HG02840 (cell line): Measurements from ENCODE around the gene C22orf23.
A peak's percentile ranks its signal among the peaks of the same experiment; 100 is the strongest.

Source experiments
- ATAC-seq: cut with Tn5 transposase; IDR thresholded peaks from one replicate; pipeline ENCODE4 v1.9.1; 2021; ENCODE audit warnings: mild to moderate bottlenecking, moderate library complexity, moderate number of reproducible peaks; ENCODE audit not compliant: unreplicated experiment, low FRiP score

Gene C22orf23

DNA sequence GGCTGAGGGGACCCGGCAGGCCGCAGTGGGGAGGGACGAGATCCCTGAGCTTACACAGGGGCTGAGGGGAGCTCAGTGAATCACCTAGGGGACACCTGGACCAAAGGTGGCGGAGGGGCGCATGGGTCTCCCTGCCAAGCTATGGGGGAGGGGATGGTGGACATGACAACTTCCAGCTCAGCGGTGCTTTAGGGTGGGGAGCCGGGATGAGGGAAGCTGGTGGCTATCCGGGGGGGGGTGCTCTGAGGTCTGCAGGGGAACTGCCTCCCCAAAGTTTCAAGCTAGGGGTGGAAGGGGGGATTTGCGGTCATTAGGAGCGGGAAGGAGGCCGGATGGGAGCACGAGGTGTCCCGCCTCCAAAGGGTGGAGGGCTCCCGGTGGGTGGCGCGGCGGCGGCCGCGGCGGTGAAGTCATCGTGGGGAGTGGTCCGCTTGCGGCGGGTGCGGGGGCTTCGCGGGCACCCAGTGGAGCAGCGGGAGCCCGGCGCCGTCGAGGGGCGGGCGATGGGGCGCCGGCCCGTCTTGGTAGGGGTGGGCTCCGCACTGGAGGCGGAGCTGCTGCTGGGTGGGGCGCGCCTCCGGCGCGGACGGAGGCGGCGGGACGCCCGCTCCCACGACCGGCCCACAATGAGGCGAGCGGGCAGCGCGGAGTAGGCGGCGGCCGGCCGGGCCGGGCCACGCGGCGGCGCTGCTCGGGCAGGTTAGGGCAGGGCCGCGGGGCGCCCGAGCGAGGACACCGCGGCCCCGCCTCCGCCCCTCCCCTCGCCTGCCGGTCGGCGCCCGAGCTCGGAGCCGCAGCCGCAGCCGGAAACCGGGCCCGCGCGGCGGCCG, 47.7 kb downstream of the C22orf23 start, which contains the start of gene MICALL1:
Gene MICALL1, plus strand, starts transcription at position 764 of the 830 bp plus-strand sequence. CDS start 126 bp downstream, outside the sequence.
- ATAC-seq, result peak; percentile 51

- ATAC-seq, result no peak
These were observed 48.5 kb downstream of the C22orf23 start for GRCh38 chr22:37904572-37905533.

DNA sequence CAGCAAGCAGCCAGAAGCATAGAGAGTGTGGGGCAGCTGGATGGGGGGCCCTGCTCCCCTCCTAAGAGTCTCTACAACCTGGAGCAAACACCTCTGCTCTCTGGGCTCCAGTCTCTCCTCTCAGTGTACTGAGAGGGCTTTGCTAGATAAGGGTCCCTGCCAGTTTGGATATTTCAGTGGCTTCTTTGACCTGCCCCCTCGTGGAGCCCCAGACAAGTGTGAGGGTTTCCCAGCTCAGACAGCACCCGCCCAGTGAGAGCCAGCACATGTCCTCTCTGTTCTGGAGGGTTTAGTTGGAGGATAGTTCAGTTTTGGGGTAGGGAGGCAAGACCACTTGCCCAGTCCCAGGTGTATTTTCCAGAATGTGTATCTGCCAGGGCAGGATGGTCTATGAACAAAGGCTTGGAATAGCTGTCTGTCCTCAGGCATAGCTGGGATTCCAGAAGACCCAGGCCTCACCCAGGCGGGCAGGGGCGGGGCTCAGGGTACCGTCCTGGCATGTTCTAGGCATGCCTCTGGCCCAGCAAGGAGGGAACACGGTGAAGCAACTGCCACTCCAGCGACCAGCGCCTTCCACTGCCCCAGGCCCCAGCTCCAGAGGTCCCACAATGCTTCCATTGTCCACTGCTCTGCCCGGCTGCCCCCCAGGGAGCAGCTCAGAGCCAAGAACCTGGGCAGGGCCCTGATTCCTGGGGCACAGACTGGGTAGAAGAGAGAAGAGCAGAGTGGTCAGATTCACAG, 54.8 kb downstream of the C22orf23 start:
- no peak for ATAC-seq

- no peak for ATAC-seq
These were observed 55.6 kb downstream of the C22orf23 start for GRCh38 chr22:37897807-37898206.

GRCh38 chr22:37896939-37897338, 56.5 kb downstream of the C22orf23 start:
- ATAC-seq, result no peak

DNA sequence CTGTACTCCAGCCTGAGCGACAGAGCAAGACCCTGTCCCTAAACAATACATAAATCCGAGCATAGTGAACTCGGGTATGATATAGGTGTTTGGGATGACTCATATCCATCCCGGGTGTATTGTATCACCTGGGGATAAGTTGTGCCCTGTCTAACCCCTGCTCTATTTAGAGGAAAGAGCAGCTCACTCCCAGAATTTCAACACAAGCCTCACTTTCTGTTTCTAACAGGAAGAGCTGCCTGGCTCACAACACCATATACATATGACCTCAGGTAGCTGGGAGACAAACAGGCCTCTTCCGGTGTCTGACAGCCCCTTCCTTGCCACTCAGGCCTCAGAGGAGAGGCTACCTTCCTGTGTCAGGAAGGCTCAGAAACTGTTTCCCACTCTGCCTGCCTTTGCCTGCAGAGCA, 57.2 kb downstream of the C22orf23 start:
- no peak for ATAC-seq

DNA sequence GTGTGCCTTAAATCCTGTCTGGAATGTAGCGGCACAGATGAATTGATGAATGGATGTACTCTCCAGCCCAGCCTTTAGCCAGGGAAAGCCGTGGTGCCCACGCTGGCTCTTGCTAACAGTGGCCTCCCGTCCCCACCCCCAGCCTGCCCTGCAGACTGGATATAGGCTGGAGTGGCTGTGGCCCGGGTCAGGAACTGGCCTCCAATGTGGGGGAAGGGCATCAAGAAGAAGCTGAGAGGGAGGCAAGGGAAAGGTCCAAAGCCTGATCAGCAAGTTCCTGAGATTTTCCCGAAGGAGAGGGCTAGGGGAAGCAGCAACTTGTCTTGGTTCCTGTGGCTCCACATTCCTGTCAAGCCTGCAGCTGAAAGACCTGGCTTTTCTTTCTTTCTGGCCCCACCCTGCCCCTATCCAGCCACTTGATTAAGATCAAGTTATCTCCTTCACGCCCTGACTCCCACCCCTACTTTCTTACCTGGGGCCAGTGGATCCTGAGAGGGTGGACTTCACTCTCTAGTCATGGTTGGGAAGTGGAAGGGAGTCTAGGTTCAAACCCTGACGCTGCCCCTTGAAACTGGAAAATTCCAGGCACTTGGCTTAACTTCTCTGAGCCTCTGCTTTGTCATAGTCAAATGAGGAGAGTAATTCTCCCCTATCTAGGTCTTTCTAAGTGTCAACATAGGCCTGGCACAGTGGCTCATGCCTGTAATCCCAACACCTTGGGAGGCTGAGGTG, 58.3 kb downstream of the C22orf23 start:
- ATAC-seq, result no peak

GRCh38 chr22:37893583-37893983, 59.8 kb downstream of the C22orf23 start:
- ATAC-seq, result no peak
